Pancreas (tissue), 10 donors: Measurements from ENCODE around the gene ACP5. TPM values are rescaled to one million over a fixed set of nuclear protein-coding genes. Genes with fewer than 3 reads are reported as not detected.
"Not testable (repeated sequence)": the region's sequence is repeated elsewhere in the genome, so short reads cannot be mapped to it uniquely, and the experiment has no call there.

Source experiments
- ATAC-seq, 4 donors: fragments of 200-7000 bp; cut with Tn5 transposase; one replicate each; pipeline versions ENCODE4 v1.8.0 to v1.9.1; 2020; ENCODE audit warnings: mild to moderate bottlenecking in 4 of 4, moderate library complexity in 4 of 4
- DNase-seq, 6 donors: peaks; one replicate each; pipeline ENCODE4 v3.0.0-alpha.2; 2020
- FAIRE-seq: peaks from 2 replicates; lab custom pipeline; 2012; peaks lifted over from hg19 to GRCh38; lab: Jason Lieb, UNC
- H3K27ac ChIP-seq, 4 donors: fragments of 200-600 bp; sonication (generic); 1 replicate in 3 of 4; 2 replicates in 1 of 4; pipeline versions ENCODE4 v1.5.0 to v1.8.0; 2020
- H3K27me3 ChIP-seq, 4 donors: fragments of 200-600 bp; one replicate each; pipeline ENCODE4 v1.8.0; 2021
- H3K36me3 ChIP-seq, 3 donors: fragments of 200-600 bp; sonication (generic) in 1 of 3; one replicate each; pipeline versions ENCODE4 v1.5.0 to v1.8.0; 2020 to 2021
- H3K4me1 ChIP-seq, 3 donors: fragments of 200-600 bp; one replicate each; pipeline ENCODE4 v1.8.0; 2021
- H3K4me3 ChIP-seq, 4 donors: fragments of 200-600 bp; sonication (generic) in 2 of 4; one replicate each; pipeline versions ENCODE4 v1.5.0 to v1.8.0; 2020 to 2021
- H3K9me3 ChIP-seq, 4 donors: fragments of 200-600 bp; one replicate each; pipeline ENCODE4 v1.8.0; 2021
- CTCF ChIP-seq, 4 donors: fragments of 200-600 bp; sonication (generic) in 3 of 4; IDR thresholded peaks; one replicate each; pipeline versions ENCODE4 v1.5.0 to v1.8.0; 2021; ENCODE audit warnings: antibody characterized with exemption in 4 of 4
- WGBS, 2 donors: extraction: QIAGEN DNeasy Blood & Tissue Kit; methylation state at CpG; one replicate each; pipeline ENCODE4 v1.1.7; 2013; 5-methylcytosine and 5-hydroxymethylcytosine counted together
- intact Hi-C, 3 donors: fragments of 100-400 bp; cut with DNase I; formaldehyde crosslinking; loops; one replicate each; pipeline versions ENCODE4 v1.11.1 to v1.14.2; 2022
- polyA plus RNA-seq, 2 donors: library from polyadenylated mRNA; stranded (reverse); fragments of 200-250 nt; gene quantifications; one replicate each; pipeline ENCODE4 v1.2.3, GENCODE V29; 2013
- total RNA-seq, 6 donors: library from RNA; stranded (reverse); fragmentation: NEBNext Ultra II Directional in 4 of 6; extraction: Animal tissue kit (Norgen Biotek cat#: 25700) in 4 of 6; gene quantifications; one replicate each; pipeline versions ENCODE4 v1.2.1 to v1.2.4, GENCODE V29; 2021 to 2023
- donor health status: healthy with polysubstance abuse.
- donor health status: DM: no; HTN: no; CAD: no; lungs with moderate emphysema.
- donor health status: DM: no; HTN: no; CAD: no.
- donor health status: control.
- donor health status: control.
- donor health status: Bipolar disorder and iron deficiency.
- donor health status: DM: yes; HTN: yes; CAD: no.
- donor health status: DM: no; HTN: no; CAD: no.
- donor health status: DM: no; HTN: no; CAD: no.
- donor health status: DM: yes; HTN: yes; CAD: no.

The ACP5 gene
- total and polyA plus RNA-seq, 8 donors = 3.5 to 21.8 (median 7.5) TPM

- DNase-seq (no peak), ATAC-seq (no peak), FAIRE-seq (no peak)
- no peak for TF ChIP-seq CTCF (IDR thresholded peaks at IDR 0.05)
- no peaks in the 10 kb centered on the region for H3K4me1 ChIP-seq
- 98% methylated on average over 19 of the region's 19 CpGs for WGBS, 2 donors
- intact Hi-C loops = no loop called here
- no peak overlapping the region for H3K27ac ChIP-seq
- peaks cover 0 to 46% (median 22%) of the 10 kb centered on the region in 3 donors for H3K36me3 ChIP-seq
- H3K4me3 ChIP-seq = no peak overlapping the region
- H3K9me3 ChIP-seq = no peaks in the 10 kb centered on the region
- H3K27me3 ChIP-seq = no peaks in the 10 kb centered on the region
Observed at GRCh38 chr19:11617180-11618062, 40.0 kb upstream of the ACP5 start.

- no peak for ATAC-seq
- Histone ChIP-seq H3K4me1 (no peaks in the 10 kb centered on the region), H3K36me3 (peaks cover 0 to 29% (median 20%) of the 10 kb centered on the region in 3 donors), H3K27me3 (no peaks in the 10 kb centered on the region), H3K27ac (no peak overlapping the region), H3K9me3 (no peaks in the 10 kb centered on the region), H3K4me3 (no peak overlapping the region)
- no peak for DNase-seq
- TF ChIP-seq CTCF (IDR thresholded peaks at IDR 0.05) = no peak
- no peak for FAIRE-seq
- WGBS, 2 donors = 95 to 97% methylated on average over 5 of the region's 5 CpGs
- intact Hi-C loops = no loop called here
Observed at GRCh38 chr19:11612816-11613511, 35.5 kb upstream of the ACP5 start.

GRCh38 chr19:11611730-11612129 lies 34.3 kb upstream of the ACP5 start:
- FAIRE-seq = no peak

GRCh38 chr19:11606484-11606883 lies 29.0 kb upstream of the ACP5 start:
- no peaks in the 10 kb centered on the region for H3K9me3 ChIP-seq
- TF ChIP-seq CTCF (IDR thresholded peaks at IDR 0.05) = no peak
- H3K27me3 ChIP-seq = no peaks in the 10 kb centered on the region
- H3K36me3 ChIP-seq = no peaks in the 10 kb centered on the region
- WGBS, 2 donors = 99% methylated on average over 8 of the region's 8 CpGs
- FAIRE-seq (no peak), ATAC-seq (no peak), DNase-seq (no peak)
- H3K27ac ChIP-seq = no peak overlapping the region
- intact Hi-C loops = no loop called here
- H3K4me3 ChIP-seq = no peak overlapping the region
- H3K4me1 ChIP-seq = no peaks in the 10 kb centered on the region

More at GRCh38 chr19:11611730-11612129, 34.3 kb upstream of the ACP5 start:
- Histone ChIP-seq H3K27ac (no peak overlapping the region), H3K27me3 (no peaks in the 10 kb centered on the region), H3K9me3 (no peaks in the 10 kb centered on the region), H3K4me1 (no peaks in the 10 kb centered on the region), H3K4me3 (no peak overlapping the region), H3K36me3 (peaks cover 0 to 19% (median 8%) of the 10 kb centered on the region in 3 donors)
- TF ChIP-seq CTCF (IDR thresholded peaks at IDR 0.05) = no peak
- ATAC-seq = no peak
- intact Hi-C loops = no loop called here
- whole genome bisulfite sequencing, 2 donors = 90 to 94% methylated on average over 1 of the region's 1 CpG
- no peak for DNase-seq

- 96 to 97% methylated on average over 8 of the region's 8 CpGs for WGBS, 2 donors
- H3K27ac ChIP-seq, H3K4me3 ChIP-seq, H3K9me3 ChIP-seq, H3K27me3 ChIP-seq, ATAC-seq, FAIRE-seq, DNase-seq, H3K36me3 ChIP-seq, intact Hi-C loops: not testable (repeated sequence)
- H3K4me1 ChIP-seq = peaks cover 4 to 14% (median 7%) of the 10 kb centered on the region in 3 donors
Observed at GRCh38 chr19:11599704-11600103, 22.3 kb upstream of the ACP5 start.
